Measurements from ENCODE around the gene PHACTR3. TPM values are rescaled to one million over a fixed set of nuclear protein-coding genes. Genes with fewer than 3 reads are reported as not detected.

Gene PHACTR3
- total RNA-seq, 4 donors from 2014 or later, result 5.4 to 15.9 (median 10.0) TPM

- no peak for TF ChIP-seq CTCF (IDR thresholded peaks at IDR 0.05)
- no peak for TF ChIP-seq EP300 (IDR thresholded peaks at IDR 0.05)
- TF ChIP-seq POLR2A (IDR thresholded peaks at IDR 0.05), result no peak
- 89 to 90% methylated on average over 9 of the region's 9 CpGs for WGBS, 2 donors
Observed at GRCh38 chr20:59680148-59680650, 75.9 kb downstream of the PHACTR3 start.

GRCh38 chr20:59680852-59681251, 76.5 kb downstream of the PHACTR3 start:
- Histone ChIP-seq H3K27ac (no peak overlapping the region), H3K36me3 (no peaks in the 10 kb centered on the region), H3K4me3 (no peak overlapping the region), H3K27me3 (peaks cover 0 to 22% of the 10 kb centered on the region in 2 donors), H3K4me1 (no peaks in the 10 kb centered on the region), H3K9me3 (no peaks in the 10 kb centered on the region)
- TF ChIP-seq POLR2A (IDR thresholded peaks at IDR 0.05) (no peak), EP300 (IDR thresholded peaks at IDR 0.05) (no peak)
- WGBS, 2 donors, result 86% methylated on average over 1 of the region's 1 CpG
- DNase-seq (ENCODE audit: low spot score in 2 of 2), result no peak

More at GRCh38 chr20:59680148-59680650, 75.9 kb downstream of the PHACTR3 start:
- Histone ChIP-seq H3K27me3 (peaks cover 0 to 26% of the 10 kb centered on the region in 2 donors), H3K36me3 (no peaks in the 10 kb centered on the region), H3K27ac (no peak overlapping the region), H3K9me3 (no peaks in the 10 kb centered on the region), H3K4me1 (no peaks in the 10 kb centered on the region), H3K4me3 (no peak overlapping the region)
- no peak for DNase-seq (ENCODE audit: low spot score in 2 of 2)

GRCh38 chr20:59682603-59683002, 78.3 kb downstream of the PHACTR3 start:
- no peaks in the 10 kb centered on the region for H3K4me1 ChIP-seq
- H3K27me3 ChIP-seq, result peaks cover 0 to 14% of the 10 kb centered on the region in 2 donors
- TF ChIP-seq CTCF (IDR thresholded peaks at IDR 0.05) (no peak), POLR2A (IDR thresholded peaks at IDR 0.05) (no peak), EP300 (IDR thresholded peaks at IDR 0.05) (no peak)
- H3K27ac ChIP-seq, result no peak overlapping the region
- no peak for DNase-seq (ENCODE audit: low spot score in 2 of 2)
- no peaks in the 10 kb centered on the region for H3K9me3 ChIP-seq
- WGBS, 2 donors, result 74 to 82% methylated on average over 10 of the region's 10 CpGs
- H3K36me3 ChIP-seq, result no peaks in the 10 kb centered on the region
- no peak overlapping the region for H3K4me3 ChIP-seq

GRCh38 chr20:59683181-59683580, 78.8 kb downstream of the PHACTR3 start:
- H3K27ac ChIP-seq, result no peak overlapping the region
- H3K4me1 ChIP-seq, result no peaks in the 10 kb centered on the region
- no peak for DNase-seq (ENCODE audit: low spot score in 2 of 2)
- no peaks in the 10 kb centered on the region for H3K36me3 ChIP-seq
- no peaks in the 10 kb centered on the region for H3K9me3 ChIP-seq
- 87 to 92% methylated on average over 7 of the region's 7 CpGs for WGBS, 2 donors
- peaks cover 0 to 8% of the 10 kb centered on the region in 2 donors for H3K27me3 ChIP-seq
- TF ChIP-seq POLR2A (IDR thresholded peaks at IDR 0.05), result no peak
- no peak for TF ChIP-seq EP300 (IDR thresholded peaks at IDR 0.05)
- no peak for TF ChIP-seq CTCF (IDR thresholded peaks at IDR 0.05)
- no peak overlapping the region for H3K4me3 ChIP-seq

DNA sequence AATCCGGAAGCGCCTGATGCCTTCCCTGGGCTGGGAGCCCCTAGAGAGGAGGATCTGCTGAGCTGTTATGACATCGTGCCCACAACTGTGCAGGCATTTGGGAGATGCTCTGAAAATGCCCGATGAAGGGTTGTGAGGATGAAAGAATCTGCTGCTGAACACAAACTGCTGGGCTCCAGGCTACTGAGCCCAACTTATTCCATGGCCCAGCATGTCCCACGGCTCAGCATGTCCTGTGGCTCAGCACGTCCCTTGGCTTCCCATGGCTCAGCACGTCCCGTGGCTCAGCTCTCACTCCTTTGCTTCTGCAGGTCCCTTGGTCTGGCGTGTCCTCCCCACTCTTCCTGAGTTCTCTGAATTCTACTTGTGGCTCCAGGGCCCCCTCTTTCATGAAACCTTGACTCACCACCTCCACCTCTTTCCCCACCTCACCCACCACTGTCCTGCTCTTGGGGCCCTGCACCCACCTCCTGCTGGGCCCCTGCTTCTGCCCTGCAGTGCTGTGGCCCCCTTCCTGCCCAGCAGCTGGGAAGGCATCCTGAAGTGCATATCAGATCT, 80.4 kb downstream of the PHACTR3 start:
- H3K4me3 ChIP-seq, result no peak overlapping the region
- TF ChIP-seq POLR2A (IDR thresholded peaks at IDR 0.05), result no peak
- TF ChIP-seq EP300 (IDR thresholded peaks at IDR 0.05), result no peak
- TF ChIP-seq CTCF (IDR thresholded peaks at IDR 0.05), result no peak

More for the DNA sequence above, 80.4 kb downstream of the PHACTR3 start:
- Histone ChIP-seq H3K27me3 (no peaks in the 10 kb centered on the region), H3K36me3 (no peaks in the 10 kb centered on the region), H3K9me3 (no peaks in the 10 kb centered on the region), H3K4me1 (no peaks in the 10 kb centered on the region), H3K27ac (no peak overlapping the region)
- no peak for DNase-seq (ENCODE audit: low spot score in 2 of 2)
- 88 to 91% methylated on average over 9 of the region's 9 CpGs for WGBS, 2 donors

Data from tibial nerve (tissue), 4 donors.